NAMALWA (cell line): ENCODE measurements around the gene BCL2L11.

ENCODE experiments used
- DNase-seq: peaks from one replicate; pipeline ENCODE4 v3.0.0-alpha.2; 2015; ENCODE audit warnings: low spot score

The BCL2L11 gene

GRCh38 chr2:111168528-111169239 is 48.0 kb downstream of the BCL2L11 start:
- peak; percentile 10 for DNase-seq

- no peak for DNase-seq
These were observed 48.6 kb downstream of the BCL2L11 start for GRCh38 chr2:111169268-111169667.

- DNase-seq: no peak
These were observed 49.2 kb downstream of the BCL2L11 start for GRCh38 chr2:111169924-111170323.

GRCh38 chr2:111171337-111171930 is 50.7 kb downstream of the BCL2L11 start:
- DNase-seq: no peak

GRCh38 chr2:111172666-111173065 is 52.0 kb downstream of the BCL2L11 start:
- DNase-seq: no peak

GRCh38 chr2:111173338-111173737 is 52.6 kb downstream of the BCL2L11 start:
- no peak for DNase-seq

GRCh38 chr2:111173856-111174255 is 53.1 kb downstream of the BCL2L11 start:
- no peak for DNase-seq

- no peak for DNase-seq
These were observed 54.9 kb downstream of the BCL2L11 start for GRCh38 chr2:111175615-111176014.

- DNase-seq: no peak
These were observed 55.7 kb downstream of the BCL2L11 start for GRCh38 chr2:111176388-111176787.

GRCh38 chr2:111176867-111177266 is 56.2 kb downstream of the BCL2L11 start:
- DNase-seq: no peak

- DNase-seq: no peak
These were observed 57.6 kb downstream of the BCL2L11 start for GRCh38 chr2:111178296-111178695.

GRCh38 chr2:111178730-111179405 is 58.2 kb downstream of the BCL2L11 start:
- DNase-seq: no peak

GRCh38 chr2:111182121-111182520 is 61.4 kb downstream of the BCL2L11 start:
- DNase-seq: no peak

GRCh38 chr2:111182740-111183139 is 62.0 kb downstream of the BCL2L11 start:
- DNase-seq: no peak

GRCh38 chr2:111184725-111185310 is 64.1 kb downstream of the BCL2L11 start:
- DNase-seq: no peak

- no peak for DNase-seq
These were observed 64.8 kb downstream of the BCL2L11 start for GRCh38 chr2:111185361-111186022.

- DNase-seq: no peak
These were observed 65.5 kb downstream of the BCL2L11 start for GRCh38 chr2:111186121-111186715.

- DNase-seq: no peak
These were observed 66.2 kb downstream of the BCL2L11 start for GRCh38 chr2:111186933-111187332.

GRCh38 chr2:111188681-111189080 is 68.0 kb downstream of the BCL2L11 start:
- DNase-seq: no peak

- DNase-seq: no peak
These were observed 68.4 kb downstream of the BCL2L11 start for GRCh38 chr2:111189106-111189505.

- DNase-seq: no peak
These were observed 70.3 kb downstream of the BCL2L11 start for GRCh38 chr2:111190816-111191540.
